Measurements from ENCODE around the gene MBOAT7. TPM values are rescaled to one million over a fixed set of nuclear protein-coding genes. Genes with fewer than 3 reads are reported as not detected.

The MBOAT7 gene
- total and polyA plus RNA-seq, 2 donors (not counting 3 experiments of a cell fraction or from before 2014, with no cell fraction given): 204 to 218 TPM

DNA sequence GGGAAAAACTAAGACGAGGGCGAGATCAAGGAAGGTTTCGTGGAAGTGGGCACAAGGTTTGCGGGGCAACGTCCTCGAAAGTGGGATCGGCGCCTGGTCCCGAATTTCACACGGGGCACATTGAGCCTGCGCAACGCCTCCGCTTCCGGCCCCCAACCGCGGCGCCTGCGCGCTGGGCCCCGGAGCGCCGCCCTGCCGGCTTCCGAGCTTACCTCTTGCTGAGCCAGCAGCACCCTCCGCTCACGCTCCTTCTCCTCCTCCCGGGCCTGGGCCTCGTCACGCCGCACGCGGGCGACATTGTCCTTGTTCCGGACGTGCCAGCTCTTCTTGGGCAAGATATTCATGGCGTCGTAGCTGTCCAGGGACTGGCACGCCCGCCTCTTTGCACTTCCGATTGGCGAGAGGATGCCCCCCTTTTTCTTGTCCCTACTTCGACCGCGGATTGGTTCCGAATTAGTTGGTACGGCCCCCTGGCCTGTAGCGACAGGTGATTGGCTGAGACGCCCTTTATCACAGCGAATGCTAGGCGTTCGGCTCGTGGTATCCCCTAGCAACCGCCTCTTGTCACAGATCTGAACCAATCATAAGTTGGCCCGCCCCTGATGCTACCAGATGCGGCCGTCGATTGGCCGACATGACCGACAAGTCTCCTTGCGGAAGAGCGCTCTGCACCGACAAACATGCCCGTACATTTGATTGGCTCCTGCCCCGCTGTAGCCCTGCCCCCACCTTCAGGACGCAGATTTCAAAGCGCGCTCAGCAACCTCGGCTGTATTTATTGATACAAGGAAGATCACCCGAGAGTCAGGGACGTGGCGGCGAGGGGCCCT, 29.8 kb downstream of the MBOAT7 start, which contains the start of gene LENG1:
Gene LENG1, minus strand, starts transcription at position 370 of the 830 bp plus-strand sequence. Its CDS starts 26 bp downstream, at position 344.
- CTCF ChIA-PET: interaction anchor here (0.7 to 1.8 kb wide), 9 partner anchors 13 to 1474 kb away, joined by 3 to 8 read pairs (median 3); partner anchors contain the start of genes CNOT3, LENG8, MBOAT7 and TMC4
- TF ChIP-seq POLR2AphosphoS5 (IDR thresholded peaks at IDR 0.05; ENCODE audit: insufficient read depth, low read depth, low read length) (peak; percentile 41), POLR2A (IDR thresholded peaks at IDR 0.05; ENCODE audit: low read depth, low read length) (peak; percentile 83), FOS (IDR thresholded peaks at IDR 0.05; ENCODE audit: borderline replicate concordance, insufficient read depth, low read length) (no peak), MYC (IDR thresholded peaks at IDR 0.05; ENCODE audit: low read depth, low read length) (no peak), GATA2 (IDR thresholded peaks at IDR 0.05; ENCODE audit: insufficient read depth, insufficient read length, low read depth, low read length) (no peak), EZH2 (IDR thresholded peaks at IDR 0.05; ENCODE audit: borderline replicate concordance, low read depth, low read length, severe bottlenecking) (no peak), JUN (IDR thresholded peaks at IDR 0.05; ENCODE audit: borderline replicate concordance, insufficient read depth, insufficient read length, low read depth) (no peak)
- TF ChIP-seq, protein P1, sequence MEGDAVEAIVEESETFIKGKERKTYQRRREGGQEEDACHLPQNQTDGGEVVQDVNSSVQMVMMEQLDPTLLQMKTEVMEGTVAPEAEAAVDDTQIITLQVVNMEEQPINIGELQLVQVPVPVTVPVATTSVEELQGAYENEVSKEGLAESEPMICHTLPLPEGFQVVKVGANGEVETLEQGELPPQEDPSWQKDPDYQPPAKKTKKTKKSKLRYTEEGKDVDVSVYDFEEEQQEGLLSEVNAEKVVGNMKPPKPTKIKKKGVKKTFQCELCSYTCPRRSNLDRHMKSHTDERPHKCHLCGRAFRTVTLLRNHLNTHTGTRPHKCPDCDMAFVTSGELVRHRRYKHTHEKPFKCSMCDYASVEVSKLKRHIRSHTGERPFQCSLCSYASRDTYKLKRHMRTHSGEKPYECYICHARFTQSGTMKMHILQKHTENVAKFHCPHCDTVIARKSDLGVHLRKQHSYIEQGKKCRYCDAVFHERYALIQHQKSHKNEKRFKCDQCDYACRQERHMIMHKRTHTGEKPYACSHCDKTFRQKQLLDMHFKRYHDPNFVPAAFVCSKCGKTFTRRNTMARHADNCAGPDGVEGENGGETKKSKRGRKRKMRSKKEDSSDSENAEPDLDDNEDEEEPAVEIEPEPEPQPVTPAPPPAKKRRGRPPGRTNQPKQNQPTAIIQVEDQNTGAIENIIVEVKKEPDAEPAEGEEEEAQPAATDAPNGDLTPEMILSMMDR (IDR thresholded peaks at IDR 0.05; ENCODE audit: extremely low read depth in 1 of 2, insufficient read depth in 1 of 2, low read depth in 1 of 2, low read length in 2 of 2): peak; percentile 24 to 29
- TF ChIP-seq, protein P2, sequence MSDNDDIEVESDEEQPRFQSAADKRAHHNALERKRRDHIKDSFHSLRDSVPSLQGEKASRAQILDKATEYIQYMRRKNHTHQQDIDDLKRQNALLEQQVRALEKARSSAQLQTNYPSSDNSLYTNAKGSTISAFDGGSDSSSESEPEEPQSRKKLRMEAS (IDR thresholded peaks at IDR 0.05; ENCODE audit: insufficient read depth, insufficient read length): no peak

More for the DNA sequence above, 29.8 kb downstream of the MBOAT7 start, which contains the start of gene LENG1:
- dilution Hi-C loops (cut with MboI; ENCODE audit: extremely low pct_ligation_motif_present, low sequenced_read_pairs): no loop called here
- Histone ChIP-seq H3K36me3 (ENCODE audit: control insufficient read depth in 2 of 2, extremely low read depth in 1 of 2, insufficient read depth in 2 of 2, low read length in 2 of 2) (peaks cover 6 to 23% of the 10 kb centered on the region in 2 experiments), H3K4me3 (replicated peaks in 1 of 3; ENCODE audit: insufficient read depth in 1 of 3, low read depth in 1 of 3, low read length in 3 of 3) (peak within 1 kb of the TSS; percentile 56 to 80 (median 77)), H3K27ac (ENCODE audit: insufficient read depth, low read depth, low read length) (peak within 1 kb of the TSS; percentile 71), H3K4me2 (ENCODE audit: insufficient read depth, low read length) (peak within 1 kb of the TSS; percentile 76), H3K27me3 (ENCODE audit: control insufficient read depth in 2 of 2, insufficient read depth in 2 of 2, low read length in 2 of 2) (peaks cover 0 to 8% of the 10 kb centered on the region in 2 experiments), H3K79me2 (ENCODE audit: control insufficient read depth, insufficient read depth, low read length) (peaks cover 4% of the 10 kb centered on the region), H3K9me3 (replicated peaks; ENCODE audit: control insufficient read depth, insufficient read depth, low read length) (no peaks in the 10 kb centered on the region), H3K9ac (replicated peaks; ENCODE audit: extremely low read depth, insufficient read depth, low read length) (peak within 1 kb of the TSS; percentile 81), H3K9me1 (replicated peaks; ENCODE audit: control insufficient read depth, extremely low read depth, insufficient read depth, low read length) (no peaks in the 10 kb centered on the region), H2AFZ (ENCODE audit: low read depth, low read length) (peak within 1 kb of the TSS; percentile 73), H3K4me1 (ENCODE audit: control insufficient read depth, extremely low read depth, insufficient read depth, low read length) (peaks cover 18% of the 10 kb centered on the region), H4K20me1 (replicated peaks; ENCODE audit: control insufficient read depth, extremely low read depth, insufficient read depth, low read length) (no peaks in the 10 kb centered on the region)
- intact Hi-C loops (cut with micrococcal nuclease): loop anchor here (1.0 to 5.0 kb wide), 6 partner anchors 10 to 298 kb away; partner anchors contain the start of genes CNOT3, PRPF31, RPS9 and TFPT
- BruUV-seq (replicated peaks): no TSS peak
- POLR2A ChIA-PET: interaction anchor here (0.5 to 1.6 kb wide), 3 partner anchors 9 to 30 kb away, joined by 3 to 4 read pairs (median 3); partner anchors contain the start of gene MBOAT7
- DNase-seq (ENCODE audit: low read depth, low spot score): peak; percentile 100
- peak; percentile 100 for FAIRE-seq
